H9 (cell line): ENCODE results near the gene TCF7L2. TPM values are rescaled to one million over a fixed set of nuclear protein-coding genes. Genes with fewer than 3 reads are reported as not detected.

Experiments used
- DNase-seq: peaks from one replicate; pipeline ENCODE4 v3.0.0-alpha.2; 2017
- H2AFZ ChIP-seq: one replicate; pipeline ENCODE4 v1.6.1; 2013; ENCODE audit warnings: mild to moderate bottlenecking, low read length, control low read depth, moderate library complexity
- H2AK5ac ChIP-seq: 2 replicates; pipeline ENCODE4 v1.6.1; 2013; ENCODE audit warnings: low read length, control low read depth, mixed read lengths; ENCODE audit not compliant: insufficient read length
- H2BK120ac ChIP-seq: one replicate; pipeline ENCODE4 v1.6.1; 2013; ENCODE audit warnings: low read depth, mild to moderate bottlenecking, low read length, control low read depth, inconsistent platforms; ENCODE audit not compliant: poor library complexity, severe bottlenecking
- H2BK12ac ChIP-seq: 2 replicates; pipeline ENCODE4 v1.6.1; 2013; ENCODE audit warnings: low read length, control low read depth, mixed read lengths, low read depth; ENCODE audit not compliant: insufficient read length
- H2BK15ac ChIP-seq: 2 replicates; pipeline ENCODE4 v1.6.1; 2013; ENCODE audit warnings: low read depth, low read length, control low read depth
- H2BK20ac ChIP-seq: one replicate; pipeline ENCODE4 v1.6.1; 2013; ENCODE audit warnings: low read depth, mild to moderate bottlenecking, low read length, control low read depth, inconsistent platforms; ENCODE audit not compliant: poor library complexity, severe bottlenecking
- H2BK5ac ChIP-seq: 2 replicates; pipeline ENCODE4 v1.6.1; 2013; ENCODE audit warnings: low read length, control low read depth, mixed read lengths; ENCODE audit not compliant: insufficient read length
- H3K14ac ChIP-seq: 2 replicates; pipeline ENCODE4 v1.6.1; 2013; ENCODE audit warnings: low read length, control low read depth; ENCODE audit not compliant: insufficient read depth
- H3K18ac ChIP-seq: 2 replicates; pipeline ENCODE4 v1.6.1; 2013; ENCODE audit warnings: low read depth, mild to moderate bottlenecking, mixed read lengths, low read length, control low read depth; ENCODE audit not compliant: insufficient read length
- H3K23ac ChIP-seq: 2 replicates; pipeline ENCODE4 v1.6.1; 2013; ENCODE audit warnings: low read length, control low read depth, mixed read lengths, low read depth; ENCODE audit not compliant: insufficient read length
- H3K23me2 ChIP-seq: 2 replicates; pipeline ENCODE4 v1.6.1; 2013; ENCODE audit warnings: low read depth, mild to moderate bottlenecking, mixed read lengths, low read length, control low read depth; ENCODE audit not compliant: insufficient read length, poor library complexity, severe bottlenecking
- H3K27ac ChIP-seq: 2 replicates; pipeline ENCODE4 v1.5.1; 2013; ENCODE audit warnings: low read length, control low read depth, mixed read lengths, low read depth; ENCODE audit not compliant: insufficient read length
- H3K27me3 ChIP-seq: 2 replicates; pipeline ENCODE4 v1.6.1; 2013; ENCODE audit warnings: low read length, control low read depth, inconsistent platforms; ENCODE audit not compliant: insufficient read depth
- H3K4ac ChIP-seq: 2 replicates; pipeline ENCODE4 v1.6.1; 2013; ENCODE audit warnings: low read depth, mild to moderate bottlenecking, control low read depth, inconsistent platforms, low read length, moderate library complexity
- H3K4me1 ChIP-seq: 2 replicates; pipeline ENCODE4 v1.6.1; 2013; ENCODE audit warnings: low read length, control low read depth, inconsistent platforms; ENCODE audit not compliant: insufficient read depth
- H3K4me2 ChIP-seq: 2 replicates; pipeline ENCODE4 v1.6.1; 2013; ENCODE audit warnings: low read length, control low read depth, mixed read lengths; ENCODE audit not compliant: insufficient read length, insufficient read depth
- H3K56ac ChIP-seq: 2 replicates; pipeline ENCODE4 v1.6.1; 2013; ENCODE audit warnings: low read depth, mild to moderate bottlenecking, mixed read lengths, low read length, control low read depth; ENCODE audit not compliant: insufficient read length
- H3K79me1 ChIP-seq: 2 replicates; pipeline ENCODE4 v1.6.1; 2013; ENCODE audit warnings: low read depth, mild to moderate bottlenecking, moderate library complexity, low read length, control low read depth, inconsistent platforms; ENCODE audit not compliant: insufficient read depth, poor library complexity, severe bottlenecking
- H3K79me2 ChIP-seq: 2 replicates; pipeline ENCODE4 v1.6.1; 2013; ENCODE audit warnings: low read length, control low read depth, inconsistent platforms; ENCODE audit not compliant: insufficient read depth
- H3K9ac ChIP-seq: 2 replicates; pipeline ENCODE4 v1.6.1; 2013; ENCODE audit warnings: low read length, control low read depth, mixed read lengths; ENCODE audit not compliant: insufficient read length; ENCODE audit errors: extremely low read depth
- H3K9me3 ChIP-seq: one replicate; pipeline ENCODE4 v1.6.1; 2013; ENCODE audit warnings: low read depth, low read length, inconsistent platforms; ENCODE audit not compliant: control insufficient read depth
- H3T11ph ChIP-seq: one replicate; pipeline ENCODE4 v1.6.1; 2013; ENCODE audit warnings: mild to moderate bottlenecking, low read length, control low read depth, inconsistent platforms
- H4K20me1 ChIP-seq: one replicate; pipeline ENCODE4 v1.6.1; 2013; ENCODE audit not compliant: control insufficient read depth, insufficient read length, insufficient read depth
- H4K5ac ChIP-seq: 2 replicates; pipeline ENCODE4 v1.6.1; 2013; ENCODE audit warnings: low read depth, mild to moderate bottlenecking, mixed read lengths, low read length, control low read depth; ENCODE audit not compliant: insufficient read length
- H4K8ac ChIP-seq: replicated peaks from 2 replicates; pipeline ENCODE4 v1.6.1; 2013; ENCODE audit warnings: low read length, control low read depth, mixed read lengths, low read depth; ENCODE audit not compliant: insufficient read length
- H4K91ac ChIP-seq: 2 replicates; pipeline ENCODE4 v1.6.1; 2013; ENCODE audit warnings: low read depth, mild to moderate bottlenecking, moderate library complexity, mixed read lengths, low read length, control low read depth; ENCODE audit not compliant: insufficient read length
- H3K27ac Mint-ChIP-seq, 3 experiments: 2 replicates in 2 of 3; 3 replicates in 1 of 3; pipeline ENCODE4 v1.8.0; 2020 to 2021; ENCODE audit warnings: mixed read lengths in 3 of 3, mild to moderate bottlenecking in 1 of 3, moderate library complexity in 1 of 3
- H3K27me3 Mint-ChIP-seq: 2 replicates; pipeline ENCODE4 v1.8.0; 2021; ENCODE audit warnings: low read depth, mild to moderate bottlenecking, moderate library complexity, mixed read lengths
- H3K36me3 Mint-ChIP-seq, 3 experiments: 2 replicates in 2 of 3; 3 replicates in 1 of 3; pipeline ENCODE4 v1.8.0; 2020 to 2021; ENCODE audit warnings: low read depth in 3 of 3, mixed read lengths in 3 of 3; ENCODE audit not compliant: insufficient read depth in 1 of 3
- H3K4me1 Mint-ChIP-seq, 2 experiments: 2 replicates each; pipeline ENCODE4 v1.8.0; 2020; ENCODE audit warnings: mixed read lengths in 2 of 2
- H3K4me3 Mint-ChIP-seq, 2 experiments: 2 replicates in 1 of 2; 3 replicates in 1 of 2; pipeline ENCODE4 v1.8.0; 2020 to 2021; ENCODE audit warnings: mild to moderate bottlenecking in 2 of 2, mixed read lengths in 2 of 2, moderate library complexity in 1 of 2
- H3K9me3 Mint-ChIP-seq, 2 experiments: 2 replicates in 1 of 2; 3 replicates in 1 of 2; pipeline ENCODE4 v1.8.0; 2020; ENCODE audit warnings: mild to moderate bottlenecking in 2 of 2, mixed read lengths in 2 of 2, moderate library complexity in 1 of 2
- WGBS: extraction: QIAGEN DNeasy Blood & Tissue Kit; methylation state at CpG from one replicate; pipeline ENCODE4 v1.1.7; 2013; ENCODE audit warnings: missing lambda C conversion rate, low lambda C conversion rate, mixed read lengths; ENCODE audit not compliant: insufficient read length; ENCODE audit errors: extremely low coverage; 5-methylcytosine and 5-hydroxymethylcytosine counted together
- total RNA-seq: library from RNA; stranded (reverse); gene quantifications from 2 replicates; pipeline ENCODE4 v1.2.1, GENCODE V29; 2021
- TF ChIP-seq, protein P1 (sequence below): fragments of 200-600 bp; sonication (generic); conservative IDR thresholded peaks from 3 replicates; pipeline ENCODE4 v1.8.0; 2021; ENCODE audit warnings: antibody characterized with exemption, mild to moderate bottlenecking

The TCF7L2 gene
- total RNA-seq, 1 experiment from 2014 or later, result 71.1 TPM

DNA sequence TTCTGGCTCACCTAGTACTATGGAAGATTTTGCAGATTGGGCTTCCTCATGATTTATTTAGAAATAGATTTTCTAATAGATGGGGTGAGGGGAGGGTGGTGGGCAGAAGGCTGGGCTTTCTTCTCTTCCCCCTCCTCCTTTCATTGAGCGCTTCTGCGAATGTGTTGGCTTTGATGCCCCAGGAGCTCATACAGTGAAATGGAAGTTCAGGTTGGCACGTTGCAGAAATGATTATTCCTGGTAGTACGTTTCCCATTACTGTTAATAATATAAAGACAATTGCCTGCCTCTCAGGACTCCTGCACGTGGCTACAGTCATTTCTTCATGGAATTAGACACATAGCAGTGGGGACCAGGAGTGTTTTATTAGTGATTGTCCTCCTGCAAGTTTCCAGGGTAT, 39.8 kb downstream of the TCF7L2 start:
- Histone ChIP-seq H3K27ac (no peak overlapping the region), H2AFZ (no peak overlapping the region), H3K79me2 (peaks cover 22% of the 10 kb centered on the region; the same call in 1 of the 2 replicates), H3K56ac (no peak overlapping the region), H3K27me3 (no peaks in the 10 kb centered on the region), H4K5ac (no peak overlapping the region), H2BK12ac (no peak overlapping the region), H4K20me1 (no peaks in the 10 kb centered on the region), H3T11ph (no peak overlapping the region), H2BK20ac (no peak overlapping the region), H2BK5ac (no peak overlapping the region), H3K23ac (no peak overlapping the region), H3K14ac (no peak overlapping the region), H2AK5ac (no peak overlapping the region), H3K18ac (no peak overlapping the region), H2BK120ac (no peak overlapping the region), H3K9ac (no peak overlapping the region), H3K9me3 (no peaks in the 10 kb centered on the region), H3K4me1 (peaks cover 8% of the 10 kb centered on the region; the same call in 1 of the 2 replicates), H4K8ac (no peak overlapping the region), H3K79me1 (peaks cover 7% of the 10 kb centered on the region), H3K4ac (no peak overlapping the region), H4K91ac (no peak overlapping the region), H3K23me2 (no peaks in the 10 kb centered on the region), H3K4me2 (no peak overlapping the region), H2BK15ac (no peak overlapping the region)
- H3K27me3 Mint-ChIP-seq, result no peaks in the 10 kb centered on the region
- H3K36me3 Mint-ChIP-seq, result peaks cover 7 to 32% (median 25%) of the 10 kb centered on the region in 3 experiments; a peak in 6 of 7 replicates
- peak overlapping the region in 1 of 2 experiments; percentile 44; a peak in 1 of 5 replicates for H3K4me3 Mint-ChIP-seq
- no CpG with 5 or more reads among the region's 5 CpGs for WGBS
- DNase-seq, result no peak
- TF ChIP-seq, protein P1, sequence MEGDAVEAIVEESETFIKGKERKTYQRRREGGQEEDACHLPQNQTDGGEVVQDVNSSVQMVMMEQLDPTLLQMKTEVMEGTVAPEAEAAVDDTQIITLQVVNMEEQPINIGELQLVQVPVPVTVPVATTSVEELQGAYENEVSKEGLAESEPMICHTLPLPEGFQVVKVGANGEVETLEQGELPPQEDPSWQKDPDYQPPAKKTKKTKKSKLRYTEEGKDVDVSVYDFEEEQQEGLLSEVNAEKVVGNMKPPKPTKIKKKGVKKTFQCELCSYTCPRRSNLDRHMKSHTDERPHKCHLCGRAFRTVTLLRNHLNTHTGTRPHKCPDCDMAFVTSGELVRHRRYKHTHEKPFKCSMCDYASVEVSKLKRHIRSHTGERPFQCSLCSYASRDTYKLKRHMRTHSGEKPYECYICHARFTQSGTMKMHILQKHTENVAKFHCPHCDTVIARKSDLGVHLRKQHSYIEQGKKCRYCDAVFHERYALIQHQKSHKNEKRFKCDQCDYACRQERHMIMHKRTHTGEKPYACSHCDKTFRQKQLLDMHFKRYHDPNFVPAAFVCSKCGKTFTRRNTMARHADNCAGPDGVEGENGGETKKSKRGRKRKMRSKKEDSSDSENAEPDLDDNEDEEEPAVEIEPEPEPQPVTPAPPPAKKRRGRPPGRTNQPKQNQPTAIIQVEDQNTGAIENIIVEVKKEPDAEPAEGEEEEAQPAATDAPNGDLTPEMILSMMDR, result no peak
- H3K9me3 Mint-ChIP-seq, result no peaks in the 10 kb centered on the region
- peak overlapping the region; percentile 28 to 94 (median 51); a peak in 3 of 7 replicates for H3K27ac Mint-ChIP-seq
- peaks cover 58 to 65% of the 10 kb centered on the region in 2 experiments for H3K4me1 Mint-ChIP-seq
